Ectodermal cell (in vitro differentiated cells): Measurements from ENCODE around the gene HHIPL1.

Source experiments
- H3K27ac ChIP-seq: 2 replicates; pipeline ENCODE4 v1.7.0; 2013; ENCODE audit warnings: mild to moderate bottlenecking, low read depth, low read length; ENCODE audit not compliant: insufficient read depth, poor library complexity, severe bottlenecking
- H3K27me3 ChIP-seq: 2 replicates; pipeline ENCODE4 v1.7.0; 2013; ENCODE audit warnings: mild to moderate bottlenecking, low read length; ENCODE audit not compliant: insufficient read depth, control insufficient read depth, poor library complexity, severe bottlenecking
- H3K36me3 ChIP-seq: one replicate; pipeline ENCODE4 v1.7.0; 2013; ENCODE audit warnings: low read length; ENCODE audit not compliant: control insufficient read depth, insufficient read depth
- H3K4me1 ChIP-seq: one replicate; pipeline ENCODE4 v1.7.0; 2013; ENCODE audit warnings: low read length; ENCODE audit not compliant: control insufficient read depth, insufficient read depth
- H3K4me3 ChIP-seq: 2 replicates; pipeline ENCODE4 v1.7.0; 2013; ENCODE audit warnings: low read depth, low read length, control low read depth; ENCODE audit not compliant: insufficient read depth
- H3K9me3 ChIP-seq: 2 replicates; pipeline ENCODE4 v1.7.0; 2013; ENCODE audit warnings: mild to moderate bottlenecking, low read length, moderate library complexity; ENCODE audit not compliant: control insufficient read depth
- WGBS, 2 experiments: methylation state at CpG; one replicate each; pipeline ENCODE4 v1.1.7; 2013; ENCODE audit warnings: missing lambda C conversion rate in 2 of 2; 5-methylcytosine and 5-hydroxymethylcytosine counted together

HHIPL1 gene

DNA sequence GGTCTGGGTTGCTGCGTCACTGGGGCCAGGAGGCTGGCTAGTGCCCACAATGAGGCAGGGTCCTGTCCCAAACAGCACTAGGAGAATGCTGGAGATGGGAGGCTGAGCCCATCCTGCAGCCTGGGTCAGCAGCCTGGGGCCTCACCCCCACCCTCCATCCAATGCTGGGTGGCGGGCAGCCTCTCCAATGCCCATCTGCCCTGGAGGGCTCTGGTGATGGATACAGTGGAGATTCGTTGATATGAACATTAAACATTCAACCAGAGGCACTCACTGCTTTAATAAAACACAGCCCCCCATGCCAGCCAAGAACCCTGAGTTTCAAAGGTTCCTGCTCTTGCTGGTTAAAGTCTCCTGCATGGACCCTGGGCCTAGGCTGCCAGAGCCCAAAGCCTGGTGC is 19.5 kb upstream of the HHIPL1 start:
- Histone ChIP-seq H3K4me1 (peaks cover 3% of the 10 kb centered on the region), H3K36me3 (no peaks in the 10 kb centered on the region), H3K4me3 (no peak overlapping the region), H3K27me3 (no peaks in the 10 kb centered on the region), H3K9me3 (no peaks in the 10 kb centered on the region), H3K27ac (no peak overlapping the region)
- WGBS, 2 experiments = 90 to 92% methylated on average over 3 of the region's 3 CpGs

DNA sequence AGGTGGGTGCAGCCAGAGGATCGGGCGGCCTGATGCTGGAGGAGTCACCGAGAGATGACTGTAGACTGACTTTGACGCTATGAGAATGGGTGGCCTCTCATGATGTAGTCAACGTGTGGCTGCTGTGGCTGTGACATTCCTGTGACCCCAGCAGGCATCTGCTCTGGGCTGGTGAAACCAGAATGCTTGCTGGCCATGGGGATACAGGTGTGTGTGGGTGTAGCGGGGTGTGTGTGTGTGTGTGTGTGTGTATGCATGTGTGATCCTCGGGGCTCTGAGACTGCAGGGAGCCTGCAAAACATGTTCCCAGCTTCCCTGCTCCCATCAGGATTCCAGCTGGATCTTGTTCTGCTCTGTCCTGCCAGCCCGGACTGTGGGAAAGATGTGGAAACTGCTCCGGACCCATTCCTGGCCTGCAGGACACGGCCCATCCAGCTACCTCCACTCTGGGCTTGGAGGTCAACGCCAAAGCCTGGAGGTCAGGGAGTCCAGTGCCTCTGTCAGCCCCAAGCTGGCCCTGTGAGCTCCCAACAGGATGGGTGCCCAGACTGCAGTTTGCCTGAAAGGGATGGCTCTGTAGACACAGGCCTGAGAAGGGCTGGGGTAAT is 18.8 kb upstream of the HHIPL1 start:
- no peaks in the 10 kb centered on the region for H3K9me3 ChIP-seq
- no peaks in the 10 kb centered on the region for H3K36me3 ChIP-seq
- WGBS, 2 experiments = 88 to 91% methylated on average over 11 of the region's 11 CpGs
- H3K27ac ChIP-seq = no peak overlapping the region
- H3K4me1 ChIP-seq = peaks cover 3% of the 10 kb centered on the region
- no peak overlapping the region for H3K4me3 ChIP-seq
- no peaks in the 10 kb centered on the region for H3K27me3 ChIP-seq

DNA sequence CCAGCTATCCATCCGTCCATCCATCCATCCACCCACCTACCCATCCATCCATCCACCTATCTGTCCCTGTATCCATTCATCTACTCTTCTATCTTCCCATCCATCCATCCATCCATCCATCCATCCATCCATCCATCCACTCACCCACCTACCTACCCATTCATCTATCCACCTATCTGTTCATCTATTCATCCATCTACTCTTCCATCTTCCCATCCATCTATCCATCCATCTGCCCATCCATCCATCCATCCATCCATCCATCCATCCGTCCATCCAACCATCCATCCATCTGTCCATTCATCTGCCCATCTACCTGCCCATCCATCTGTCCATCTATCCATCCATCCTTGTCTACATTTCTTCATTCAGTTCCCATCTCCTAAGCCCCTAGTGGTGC is 17.8 kb upstream of the HHIPL1 start:
- 86 to 87% methylated on average over 2 of the region's 2 CpGs for WGBS, 2 experiments
- Histone ChIP-seq H3K27ac (no peak overlapping the region), H3K4me1 (peaks cover 3% of the 10 kb centered on the region), H3K27me3 (no peaks in the 10 kb centered on the region), H3K9me3 (no peaks in the 10 kb centered on the region), H3K4me3 (no peak overlapping the region), H3K36me3 (no peaks in the 10 kb centered on the region)

DNA sequence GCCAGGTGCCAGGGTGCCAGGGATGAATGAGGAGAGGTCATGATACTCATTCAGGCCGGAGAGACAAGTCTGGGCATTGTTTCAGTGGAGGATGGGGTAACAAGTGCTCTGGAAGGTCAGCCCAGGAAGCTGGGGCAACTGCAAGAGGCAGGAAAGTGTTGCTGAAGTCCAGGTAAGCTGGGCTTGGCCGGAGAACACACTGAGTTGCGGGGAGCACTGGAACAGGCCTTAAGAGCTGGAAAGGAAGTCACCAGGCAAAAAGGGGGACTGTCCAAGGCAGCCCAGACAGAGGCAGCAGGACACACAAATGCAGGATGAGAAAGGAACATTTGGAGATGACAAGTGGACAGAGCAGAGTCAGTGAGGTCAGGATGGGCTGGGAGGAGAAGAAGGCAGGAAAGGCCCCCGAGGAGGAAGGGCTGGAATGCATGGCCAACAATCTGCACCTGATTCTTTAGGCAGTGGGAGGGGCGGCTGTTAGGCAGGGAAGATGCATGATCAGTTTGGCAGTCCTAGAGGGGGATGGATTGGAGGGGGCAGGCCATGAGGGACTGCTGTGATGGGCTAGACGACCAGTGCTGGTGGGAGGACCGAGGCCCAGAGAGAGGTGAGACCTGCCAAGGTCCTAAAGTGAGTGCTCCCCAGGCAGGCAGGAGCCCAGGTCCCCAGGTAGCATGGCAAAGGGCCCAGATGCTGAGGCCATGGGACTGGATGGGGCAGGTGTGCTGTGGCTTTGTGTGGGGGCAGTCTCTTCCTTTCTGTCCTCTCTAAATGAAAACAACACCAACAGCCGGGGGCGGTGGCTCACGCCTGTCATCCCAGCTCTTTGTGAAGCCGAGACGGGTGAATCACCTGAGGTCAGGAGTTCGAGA is 17.2 kb upstream of the HHIPL1 start:
- H3K4me1 ChIP-seq = peaks cover 3% of the 10 kb centered on the region
- no peaks in the 10 kb centered on the region for H3K36me3 ChIP-seq
- H3K27me3 ChIP-seq = no peaks in the 10 kb centered on the region
- no peaks in the 10 kb centered on the region for H3K9me3 ChIP-seq
- 82 to 84% methylated on average over 13 of the region's 13 CpGs for WGBS, 2 experiments
- no peak overlapping the region for H3K27ac ChIP-seq
- H3K4me3 ChIP-seq = no peak overlapping the region

DNA sequence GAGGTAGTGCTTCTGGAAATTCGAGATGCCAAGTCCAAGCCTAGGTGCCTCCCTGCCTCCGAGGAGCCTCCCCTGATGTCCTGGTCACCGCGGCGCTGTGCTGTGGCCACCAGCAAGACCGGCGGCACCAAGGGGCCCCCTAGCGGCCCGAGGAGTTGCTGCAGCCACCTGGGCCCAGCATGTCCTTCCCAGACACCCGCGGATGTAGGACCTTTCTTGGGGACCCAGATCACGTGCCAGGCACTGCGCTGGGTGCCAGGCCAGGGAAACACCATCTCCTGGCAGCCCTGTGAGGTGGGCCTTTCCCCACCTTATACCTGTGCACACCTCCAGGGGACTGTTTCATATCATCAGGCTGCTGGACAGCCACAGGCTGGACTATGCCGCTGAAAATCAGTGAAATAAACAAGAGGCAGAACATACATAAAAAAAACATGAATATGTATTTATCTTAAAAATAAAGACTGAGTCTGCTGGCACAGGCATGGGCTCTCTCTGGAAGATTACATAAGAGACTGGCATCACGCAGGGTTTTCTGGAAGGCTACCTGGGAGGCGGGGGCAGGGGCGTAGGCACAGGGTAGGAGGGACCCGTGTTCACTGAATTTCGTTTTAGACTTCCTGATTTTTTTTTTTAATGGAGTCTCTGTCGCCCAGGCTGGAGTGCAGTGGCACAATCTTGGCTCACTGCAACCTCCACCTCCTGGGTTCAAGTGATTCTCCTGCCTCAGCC is 15.9 kb upstream of the HHIPL1 start:
- Histone ChIP-seq H3K9me3 (no peaks in the 10 kb centered on the region), H3K27me3 (no peaks in the 10 kb centered on the region)

DNA sequence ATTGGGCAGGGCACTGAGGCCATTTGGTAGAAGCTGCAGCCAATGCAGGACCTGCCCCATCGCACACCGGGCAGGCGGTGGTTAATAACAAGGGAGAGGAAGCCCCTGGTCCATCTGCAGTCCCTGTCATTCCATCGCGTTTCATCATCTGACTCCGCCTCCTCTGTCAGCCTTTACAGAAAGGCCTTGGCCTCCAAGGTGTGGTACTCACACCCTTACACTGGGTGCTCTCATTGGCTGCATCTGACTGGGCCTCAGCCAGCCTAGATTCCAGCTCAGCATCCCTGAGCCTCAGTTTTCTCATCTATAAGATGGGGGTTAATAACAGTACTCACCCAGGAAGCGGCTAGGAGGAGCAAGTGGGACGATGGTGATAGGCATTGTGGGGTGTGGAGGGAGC is 14.7 kb upstream of the HHIPL1 start:
- Histone ChIP-seq H3K36me3 (no peaks in the 10 kb centered on the region), H3K27ac (no peak overlapping the region), H3K4me3 (no peak overlapping the region), H3K9me3 (no peaks in the 10 kb centered on the region), H3K4me1 (peaks cover 7% of the 10 kb centered on the region), H3K27me3 (no peaks in the 10 kb centered on the region)
- whole genome bisulfite sequencing, 2 experiments = 71 to 73% methylated on average over 8 of the region's 8 CpGs

More for the DNA sequence above, 15.9 kb upstream of the HHIPL1 start:
- Histone ChIP-seq H3K27ac (no peak overlapping the region), H3K4me1 (peaks cover 7% of the 10 kb centered on the region), H3K36me3 (no peaks in the 10 kb centered on the region), H3K4me3 (no peak overlapping the region)
- 28 to 36% methylated on average over 19 to 20 of the region's 20 CpGs for WGBS, 2 experiments

DNA sequence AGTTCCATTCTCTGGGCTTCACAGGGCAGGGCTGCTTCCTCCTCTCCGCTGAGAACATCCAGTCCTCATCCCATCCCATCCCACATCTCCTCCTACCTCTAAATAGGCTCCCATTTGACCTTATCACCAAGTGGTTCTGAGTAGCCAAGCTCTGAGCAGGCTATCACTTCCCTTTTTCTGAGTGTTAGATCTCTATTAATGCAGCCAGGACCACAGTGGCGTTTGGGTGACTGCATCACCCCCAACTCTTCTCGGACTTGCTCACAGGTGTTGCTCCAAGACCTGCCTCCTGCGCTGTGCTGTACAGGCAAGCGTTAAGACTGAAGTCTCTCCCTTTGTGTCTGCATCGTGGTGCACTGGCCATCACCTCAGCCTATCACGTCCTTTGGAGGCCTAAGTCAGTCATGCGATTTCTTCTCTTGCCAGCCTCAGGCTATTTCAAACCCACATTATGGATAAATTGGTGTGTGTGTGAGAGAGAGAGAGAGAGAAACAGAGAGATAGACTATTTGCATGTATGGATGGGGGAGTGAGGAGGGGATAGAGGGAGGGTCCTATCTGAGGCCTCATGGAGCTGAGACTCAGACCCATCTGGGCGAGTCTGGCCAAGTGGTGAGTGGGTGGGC is 12.4 kb upstream of the HHIPL1 start:
- H3K9me3 ChIP-seq = no peaks in the 10 kb centered on the region
- H3K36me3 ChIP-seq = no peaks in the 10 kb centered on the region
- H3K27me3 ChIP-seq = no peaks in the 10 kb centered on the region
- H3K4me3 ChIP-seq = no peak overlapping the region
- peaks cover 7% of the 10 kb centered on the region for H3K4me1 ChIP-seq
- WGBS, 2 experiments = 86 to 93% methylated on average over 9 of the region's 9 CpGs
- no peak overlapping the region for H3K27ac ChIP-seq

DNA sequence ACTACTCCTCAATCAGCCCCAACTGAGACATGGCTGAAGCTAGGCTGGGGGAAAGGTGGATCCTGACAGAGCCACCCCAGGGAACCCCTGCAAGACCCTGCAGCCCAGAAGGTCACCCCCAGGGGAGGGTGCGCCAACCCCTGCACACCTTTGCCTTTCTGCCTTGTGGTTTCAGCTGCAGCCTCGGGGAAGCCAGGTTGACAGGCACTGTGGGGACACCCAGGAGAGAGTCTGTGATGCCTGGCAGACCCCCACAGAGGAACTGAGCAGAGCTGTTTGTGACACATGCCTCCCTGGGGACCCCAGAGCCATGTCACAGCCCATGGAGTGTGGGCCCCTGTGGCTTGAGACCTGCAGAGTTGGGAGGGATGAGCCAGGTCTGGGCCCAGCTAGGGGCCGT is 11.8 kb upstream of the HHIPL1 start:
- no peaks in the 10 kb centered on the region for H3K9me3 ChIP-seq
- H3K36me3 ChIP-seq = no peaks in the 10 kb centered on the region
- H3K27me3 ChIP-seq = no peaks in the 10 kb centered on the region
- peaks cover 3% of the 10 kb centered on the region for H3K4me1 ChIP-seq
- WGBS, 2 experiments = 86% methylated on average over 3 of the region's 3 CpGs
- no peak overlapping the region for H3K4me3 ChIP-seq
- no peak overlapping the region for H3K27ac ChIP-seq

DNA sequence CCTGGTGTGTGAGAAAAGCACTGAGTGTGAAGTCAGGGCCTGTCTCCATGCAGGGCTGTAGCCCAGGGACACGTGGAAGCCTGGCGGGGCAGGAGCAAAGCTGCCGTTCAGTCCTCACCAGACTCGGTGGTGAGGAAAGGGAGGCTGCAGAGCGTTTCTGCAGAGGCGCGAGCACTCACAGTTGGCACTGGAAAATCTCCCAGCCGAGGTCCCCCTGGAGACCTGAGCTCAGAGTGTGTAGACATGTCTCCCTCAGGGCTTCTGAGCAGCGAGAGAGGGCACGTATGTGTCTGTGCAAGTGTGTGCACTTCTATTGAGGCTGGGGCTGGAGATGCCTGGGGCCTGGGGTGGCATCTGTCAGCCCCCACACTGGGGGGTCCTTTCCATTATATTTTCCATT is 11.0 kb upstream of the HHIPL1 start:
- H3K9me3 ChIP-seq = no peaks in the 10 kb centered on the region
- H3K27me3 ChIP-seq = no peaks in the 10 kb centered on the region
- H3K36me3 ChIP-seq = no peaks in the 10 kb centered on the region
- H3K4me1 ChIP-seq = peaks cover 3% of the 10 kb centered on the region
- no peak overlapping the region for H3K27ac ChIP-seq
- WGBS, 2 experiments = 85 to 87% methylated on average over 10 of the region's 10 CpGs
- no peak overlapping the region for H3K4me3 ChIP-seq

DNA sequence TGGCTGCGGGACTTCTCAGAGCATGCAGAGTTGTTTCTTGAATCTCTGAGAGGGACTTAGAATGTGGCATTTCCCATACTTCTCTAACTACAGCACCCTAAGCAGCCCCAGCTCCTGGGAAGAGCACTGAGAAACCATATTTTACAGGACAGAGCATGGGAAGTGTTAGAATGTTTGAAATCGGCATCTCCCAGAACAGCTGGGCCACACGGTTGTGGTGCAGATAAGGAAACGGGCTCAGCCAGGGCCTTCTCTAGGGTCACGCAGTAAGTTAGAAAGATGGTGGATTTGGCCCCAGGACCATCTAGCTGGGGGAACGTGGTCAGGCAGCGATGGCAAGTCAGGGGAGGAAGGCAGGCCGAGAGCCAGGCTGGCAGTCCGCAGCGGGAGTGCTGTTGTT is 10.5 kb upstream of the HHIPL1 start:
- Histone ChIP-seq H3K9me3 (no peaks in the 10 kb centered on the region), H3K27ac (no peak overlapping the region), H3K27me3 (no peaks in the 10 kb centered on the region), H3K4me3 (no peak overlapping the region), H3K4me1 (peaks cover 3% of the 10 kb centered on the region), H3K36me3 (no peaks in the 10 kb centered on the region)
- 94 to 95% methylated on average over 10 of the region's 10 CpGs for WGBS, 2 experiments
